Glutamatergic neuron (in vitro differentiated cells): Measurements from ENCODE around the gene ZP2. TPM values are rescaled to one million over a fixed set of nuclear protein-coding genes. Genes with fewer than 3 reads are reported as not detected.

ENCODE experiments used
- DNase-seq: peaks from one replicate; pipeline ENCODE4 v3.0.0; 2022
- H3K27ac Mint-ChIP-seq: one replicate; pipeline ENCODE4 v1.8.0; 2020; ENCODE audit warnings: mild to moderate bottlenecking, mixed read lengths, inconsistent platforms; ENCODE audit not compliant: unreplicated experiment
- H3K27me3 Mint-ChIP-seq: one replicate; pipeline ENCODE4 v1.8.0; 2020; ENCODE audit warnings: mild to moderate bottlenecking, moderate library complexity, mixed read lengths, inconsistent platforms; ENCODE audit not compliant: unreplicated experiment
- H3K36me3 Mint-ChIP-seq: one replicate; pipeline ENCODE4 v1.8.0; 2020; ENCODE audit warnings: mild to moderate bottlenecking, mixed read lengths, inconsistent platforms; ENCODE audit not compliant: unreplicated experiment
- H3K4me1 Mint-ChIP-seq: one replicate; pipeline ENCODE4 v1.8.0; 2020; ENCODE audit warnings: mild to moderate bottlenecking, low read depth, mixed read lengths, inconsistent platforms; ENCODE audit not compliant: unreplicated experiment
- H3K4me3 Mint-ChIP-seq: one replicate; pipeline ENCODE4 v1.8.0; 2020; ENCODE audit warnings: mild to moderate bottlenecking, mixed read lengths, inconsistent platforms; ENCODE audit not compliant: unreplicated experiment
- H3K9me3 Mint-ChIP-seq: one replicate; pipeline ENCODE4 v1.8.0; 2020; ENCODE audit warnings: mild to moderate bottlenecking, moderate library complexity, mixed read lengths, inconsistent platforms; ENCODE audit not compliant: unreplicated experiment
- total RNA-seq: library from RNA; stranded (reverse); fragmentation: NEBNext Ultra II Directional; extraction: Animal tissue kit (Norgen Biotek cat#: 25700); gene quantifications from one replicate; pipeline ENCODE4 v1.2.1, GENCODE V29; 2021; ENCODE audit not compliant: unreplicated experiment
- TF ChIP-seq, protein P1 (sequence below): fragments of 200-600 bp; sonication (generic); IDR thresholded peaks from one replicate; pipeline ENCODE4 v1.5.0; 2021; ENCODE audit not compliant: partially characterized antibody, unreplicated experiment

ZP2 gene
- total RNA-seq, 1 donor from 2014 or later = not detected

DNA sequence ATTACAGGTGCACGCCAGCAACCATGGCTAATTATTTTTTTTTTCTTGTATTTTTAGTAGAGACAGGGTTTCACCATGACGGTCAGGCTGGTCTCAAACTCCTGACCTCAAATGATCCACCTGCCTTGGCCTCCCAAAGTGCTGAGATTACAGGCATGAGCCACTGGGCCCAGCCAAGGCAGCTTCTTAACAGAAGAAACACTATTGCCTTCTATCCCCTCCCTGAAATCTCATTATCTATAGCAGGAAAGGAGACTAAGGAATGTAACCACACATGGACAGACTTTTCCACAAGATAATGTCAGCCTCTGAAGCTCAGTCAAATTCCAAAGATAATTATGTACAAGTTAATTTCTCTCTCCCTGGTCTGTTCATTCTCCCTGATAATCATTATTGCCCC, 5.7 kb upstream of the ZP2 start:
- DNase-seq = no peak
- no peaks in the 10 kb centered on the region for H3K27me3 Mint-ChIP-seq
- H3K4me1 Mint-ChIP-seq = no peaks in the 10 kb centered on the region
- peaks cover 3% of the 10 kb centered on the region for H3K9me3 Mint-ChIP-seq
- H3K36me3 Mint-ChIP-seq = no peaks in the 10 kb centered on the region
- H3K27ac Mint-ChIP-seq = no peak overlapping the region
- TF ChIP-seq, protein P1, sequence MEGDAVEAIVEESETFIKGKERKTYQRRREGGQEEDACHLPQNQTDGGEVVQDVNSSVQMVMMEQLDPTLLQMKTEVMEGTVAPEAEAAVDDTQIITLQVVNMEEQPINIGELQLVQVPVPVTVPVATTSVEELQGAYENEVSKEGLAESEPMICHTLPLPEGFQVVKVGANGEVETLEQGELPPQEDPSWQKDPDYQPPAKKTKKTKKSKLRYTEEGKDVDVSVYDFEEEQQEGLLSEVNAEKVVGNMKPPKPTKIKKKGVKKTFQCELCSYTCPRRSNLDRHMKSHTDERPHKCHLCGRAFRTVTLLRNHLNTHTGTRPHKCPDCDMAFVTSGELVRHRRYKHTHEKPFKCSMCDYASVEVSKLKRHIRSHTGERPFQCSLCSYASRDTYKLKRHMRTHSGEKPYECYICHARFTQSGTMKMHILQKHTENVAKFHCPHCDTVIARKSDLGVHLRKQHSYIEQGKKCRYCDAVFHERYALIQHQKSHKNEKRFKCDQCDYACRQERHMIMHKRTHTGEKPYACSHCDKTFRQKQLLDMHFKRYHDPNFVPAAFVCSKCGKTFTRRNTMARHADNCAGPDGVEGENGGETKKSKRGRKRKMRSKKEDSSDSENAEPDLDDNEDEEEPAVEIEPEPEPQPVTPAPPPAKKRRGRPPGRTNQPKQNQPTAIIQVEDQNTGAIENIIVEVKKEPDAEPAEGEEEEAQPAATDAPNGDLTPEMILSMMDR = no peak
- no peak overlapping the region for H3K4me3 Mint-ChIP-seq

DNA sequence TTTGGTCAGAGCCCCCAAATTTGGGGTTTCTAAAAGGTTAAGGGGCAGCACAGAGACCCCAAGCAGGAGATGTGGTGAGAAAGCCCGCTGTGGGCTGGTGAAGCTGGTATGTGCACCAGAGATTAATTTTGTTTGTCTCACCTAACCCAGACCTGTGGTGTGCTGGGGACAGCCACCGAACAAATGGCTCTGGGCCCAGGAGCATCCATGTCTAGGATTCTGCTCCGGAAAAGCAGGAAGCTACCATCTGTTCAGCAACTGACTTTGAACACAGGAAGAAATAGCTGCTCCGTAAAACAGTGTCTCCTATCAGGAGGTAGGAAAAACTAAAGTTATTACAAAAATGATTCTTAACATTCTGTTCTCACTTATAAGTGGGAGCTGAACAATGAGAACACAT, 2.7 kb upstream of the ZP2 start:
- Mint-ChIP-seq H3K27ac (no peak overlapping the region), H3K27me3 (no peaks in the 10 kb centered on the region), H3K4me3 (no peak overlapping the region), H3K36me3 (no peaks in the 10 kb centered on the region), H3K4me1 (no peaks in the 10 kb centered on the region), H3K9me3 (peaks cover 1% of the 10 kb centered on the region)
- no peak for DNase-seq
- TF ChIP-seq, protein P1 = no peak

GRCh38 chr16:21208446-21209230, 2.7 kb downstream of the ZP2 start:
- no peaks in the 10 kb centered on the region for H3K36me3 Mint-ChIP-seq
- no peaks in the 10 kb centered on the region for H3K9me3 Mint-ChIP-seq
- H3K4me3 Mint-ChIP-seq = no peak overlapping the region
- TF ChIP-seq, protein P1 = no peak
- no peak for DNase-seq
- H3K27ac Mint-ChIP-seq = no peak overlapping the region
- no peaks in the 10 kb centered on the region for H3K4me1 Mint-ChIP-seq
- H3K27me3 Mint-ChIP-seq = peaks cover 2% of the 10 kb centered on the region

DNA sequence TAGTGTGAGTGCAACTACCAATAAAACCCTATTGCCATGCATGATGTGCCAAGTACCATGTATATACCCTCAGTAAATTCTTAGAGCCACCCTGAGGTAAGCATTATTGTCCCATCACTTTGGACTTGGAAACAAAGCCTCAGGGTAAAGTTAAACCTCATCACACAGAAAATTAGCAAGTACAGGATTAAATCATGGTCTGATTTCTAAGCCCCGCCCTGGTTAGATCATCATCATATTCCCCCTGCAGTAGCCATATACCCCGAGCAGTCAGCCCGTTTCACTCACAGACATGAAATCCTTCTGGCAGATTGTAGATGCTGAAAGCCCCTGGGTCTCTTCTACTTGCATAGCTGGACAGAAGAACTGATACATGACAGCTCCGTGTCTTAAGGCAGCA, 4.8 kb downstream of the ZP2 start:
- no peaks in the 10 kb centered on the region for H3K36me3 Mint-ChIP-seq

GRCh38 chr16:21205303-21205702, 6.1 kb downstream of the ZP2 start:
- Mint-ChIP-seq H3K27me3 (peaks cover 5% of the 10 kb centered on the region), H3K9me3 (no peaks in the 10 kb centered on the region), H3K36me3 (no peaks in the 10 kb centered on the region), H3K4me1 (no peaks in the 10 kb centered on the region), H3K4me3 (no peak overlapping the region), H3K27ac (no peak overlapping the region)
- DNase-seq = no peak
- TF ChIP-seq, protein P1 = no peak

More for the DNA sequence above, 4.8 kb downstream of the ZP2 start:
- TF ChIP-seq, protein P1 = no peak
- H3K4me1 Mint-ChIP-seq = no peaks in the 10 kb centered on the region
- DNase-seq = no peak
- no peaks in the 10 kb centered on the region for H3K9me3 Mint-ChIP-seq
- H3K27me3 Mint-ChIP-seq = peaks cover 3% of the 10 kb centered on the region
- H3K4me3 Mint-ChIP-seq = no peak overlapping the region
- H3K27ac Mint-ChIP-seq = no peak overlapping the region
